ENCODE data around the gene SLC25A30. TPM values are rescaled to one million over a fixed set of nuclear protein-coding genes. Genes with fewer than 3 reads are reported as not detected.

SLC25A30 gene
- total and polyA plus RNA-seq, 2 of the 13 experiments (the other 11 are each of a cell fraction or from before 2014, with no cell fraction given): 19.6 to 22.5 TPM

DNA sequence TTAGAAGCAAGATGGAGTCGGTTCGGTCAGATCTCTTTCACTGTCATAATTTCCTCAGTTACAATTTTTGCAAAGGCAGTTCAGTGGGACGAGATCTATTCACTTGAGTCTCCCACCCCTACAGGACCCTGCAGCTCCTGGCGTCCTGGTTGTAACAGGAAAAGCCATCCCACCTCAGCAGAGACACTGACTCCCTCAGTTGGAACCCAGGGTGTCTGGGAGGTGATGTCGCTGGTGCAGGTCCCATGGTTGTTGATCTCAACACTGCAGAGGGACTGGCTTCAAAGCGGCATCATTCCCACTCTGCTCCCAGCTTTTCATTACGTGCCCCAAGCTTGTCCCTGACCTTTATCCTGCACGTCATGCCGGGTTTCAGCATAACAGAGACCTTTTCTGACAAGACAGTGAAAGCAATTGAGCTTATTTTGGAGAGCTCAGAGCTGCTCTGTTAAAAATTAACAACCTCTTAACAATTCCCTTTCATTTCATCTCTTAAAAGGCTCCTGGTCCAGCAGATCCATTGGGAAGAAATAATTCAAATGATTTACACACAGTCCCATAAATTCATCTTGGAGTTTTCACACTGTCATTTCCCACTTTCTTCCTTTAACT is 29.0 kb upstream of the SLC25A30 start (continued):
- TF ChIP-seq, protein P1, sequence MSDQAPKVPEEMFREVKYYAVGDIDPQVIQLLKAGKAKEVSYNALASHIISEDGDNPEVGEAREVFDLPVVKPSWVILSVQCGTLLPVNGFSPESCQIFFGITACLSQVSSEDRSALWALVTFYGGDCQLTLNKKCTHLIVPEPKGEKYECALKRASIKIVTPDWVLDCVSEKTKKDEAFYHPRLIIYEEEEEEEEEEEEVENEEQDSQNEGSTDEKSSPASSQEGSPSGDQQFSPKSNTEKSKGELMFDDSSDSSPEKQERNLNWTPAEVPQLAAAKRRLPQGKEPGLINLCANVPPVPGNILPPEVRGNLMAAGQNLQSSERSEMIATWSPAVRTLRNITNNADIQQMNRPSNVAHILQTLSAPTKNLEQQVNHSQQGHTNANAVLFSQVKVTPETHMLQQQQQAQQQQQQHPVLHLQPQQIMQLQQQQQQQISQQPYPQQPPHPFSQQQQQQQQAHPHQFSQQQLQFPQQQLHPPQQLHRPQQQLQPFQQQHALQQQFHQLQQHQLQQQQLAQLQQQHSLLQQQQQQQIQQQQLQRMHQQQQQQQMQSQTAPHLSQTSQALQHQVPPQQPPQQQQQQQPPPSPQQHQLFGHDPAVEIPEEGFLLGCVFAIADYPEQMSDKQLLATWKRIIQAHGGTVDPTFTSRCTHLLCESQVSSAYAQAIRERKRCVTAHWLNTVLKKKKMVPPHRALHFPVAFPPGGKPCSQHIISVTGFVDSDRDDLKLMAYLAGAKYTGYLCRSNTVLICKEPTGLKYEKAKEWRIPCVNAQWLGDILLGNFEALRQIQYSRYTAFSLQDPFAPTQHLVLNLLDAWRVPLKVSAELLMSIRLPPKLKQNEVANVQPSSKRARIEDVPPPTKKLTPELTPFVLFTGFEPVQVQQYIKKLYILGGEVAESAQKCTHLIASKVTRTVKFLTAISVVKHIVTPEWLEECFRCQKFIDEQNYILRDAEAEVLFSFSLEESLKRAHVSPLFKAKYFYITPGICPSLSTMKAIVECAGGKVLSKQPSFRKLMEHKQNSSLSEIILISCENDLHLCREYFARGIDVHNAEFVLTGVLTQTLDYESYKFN (CRISPR knock-in tag; conservative IDR thresholded peaks at IDR 0.05): peak; percentile 99
- no peak for TF ChIP-seq SOX6 (IDR thresholded peaks at IDR 0.05)
- TF ChIP-seq SOX6 (CRISPR knock-in tag; IDR thresholded peaks at IDR 0.05): peak; percentile 94
- TF ChIP-seq ZMYM4 (CRISPR knock-in tag; IDR thresholded peaks at IDR 0.05): peak; percentile 84
- TF ChIP-seq, protein P2, sequence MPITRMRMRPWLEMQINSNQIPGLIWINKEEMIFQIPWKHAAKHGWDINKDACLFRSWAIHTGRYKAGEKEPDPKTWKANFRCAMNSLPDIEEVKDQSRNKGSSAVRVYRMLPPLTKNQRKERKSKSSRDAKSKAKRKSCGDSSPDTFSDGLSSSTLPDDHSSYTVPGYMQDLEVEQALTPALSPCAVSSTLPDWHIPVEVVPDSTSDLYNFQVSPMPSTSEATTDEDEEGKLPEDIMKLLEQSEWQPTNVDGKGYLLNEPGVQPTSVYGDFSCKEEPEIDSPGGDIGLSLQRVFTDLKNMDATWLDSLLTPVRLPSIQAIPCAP (CRISPR knock-in tag; IDR thresholded peaks at IDR 0.05; ENCODE audit: low read depth): no peak
- no peak for TF ChIP-seq ZFP36 (IDR thresholded peaks at IDR 0.05; ENCODE audit: borderline replicate concordance, low read depth, low read length, partially characterized antibody)
- peak; percentile 46; the same call in 1 of the 2 replicates for TF ChIP-seq ARNTL (CRISPR knock-in tag; IDR thresholded peaks at IDR 0.05)
- TF ChIP-seq SNAI1 (CRISPR knock-in tag; IDR thresholded peaks at IDR 0.05; ENCODE audit: borderline replicate concordance): no peak
- TF ChIP-seq BORCS8-MEF2B (CRISPR knock-in tag; IDR thresholded peaks at IDR 0.05): no peak
- no peak for TF ChIP-seq KLF15 (CRISPR knock-in tag; IDR thresholded peaks at IDR 0.05; ENCODE audit: borderline replicate concordance)
- TF ChIP-seq PAX8 (CRISPR knock-in tag; IDR thresholded peaks at IDR 0.05; ENCODE audit: borderline replicate concordance): no peak
- TF ChIP-seq NR2C2 (CRISPR knock-in tag; IDR thresholded peaks at IDR 0.05; ENCODE audit: borderline replicate concordance): peak; percentile 89
- no peak for TF ChIP-seq NFATC3 (CRISPR knock-in tag; IDR thresholded peaks at IDR 0.05)
- no peak; the same call in 1 of the 2 replicates for TF ChIP-seq ZNF232 (CRISPR knock-in tag; IDR thresholded peaks at IDR 0.05; ENCODE audit: borderline replicate concordance)
- TF ChIP-seq, protein P3, sequence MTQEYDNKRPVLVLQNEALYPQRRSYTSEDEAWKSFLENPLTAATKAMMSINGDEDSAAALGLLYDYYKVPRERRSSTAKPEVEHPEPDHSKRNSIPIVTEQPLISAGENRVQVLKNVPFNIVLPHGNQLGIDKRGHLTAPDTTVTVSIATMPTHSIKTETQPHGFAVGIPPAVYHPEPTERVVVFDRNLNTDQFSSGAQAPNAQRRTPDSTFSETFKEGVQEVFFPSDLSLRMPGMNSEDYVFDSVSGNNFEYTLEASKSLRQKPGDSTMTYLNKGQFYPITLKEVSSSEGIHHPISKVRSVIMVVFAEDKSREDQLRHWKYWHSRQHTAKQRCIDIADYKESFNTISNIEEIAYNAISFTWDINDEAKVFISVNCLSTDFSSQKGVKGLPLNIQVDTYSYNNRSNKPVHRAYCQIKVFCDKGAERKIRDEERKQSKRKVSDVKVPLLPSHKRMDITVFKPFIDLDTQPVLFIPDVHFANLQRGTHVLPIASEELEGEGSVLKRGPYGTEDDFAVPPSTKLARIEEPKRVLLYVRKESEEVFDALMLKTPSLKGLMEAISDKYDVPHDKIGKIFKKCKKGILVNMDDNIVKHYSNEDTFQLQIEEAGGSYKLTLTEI (CRISPR knock-in tag; conservative IDR thresholded peaks at IDR 0.05): no peak
- 0 out of 2 replicates have a peak, but pooled peaks have one; percentile 50 for TF ChIP-seq ZNF224 (CRISPR knock-in tag; IDR thresholded peaks at IDR 0.05)
- TF ChIP-seq PITX1 (CRISPR knock-in tag; IDR thresholded peaks at IDR 0.05): peak; percentile 79
- TF ChIP-seq ZNF354B (CRISPR knock-in tag; IDR thresholded peaks at IDR 0.05): no peak
- TF ChIP-seq, protein P4, sequence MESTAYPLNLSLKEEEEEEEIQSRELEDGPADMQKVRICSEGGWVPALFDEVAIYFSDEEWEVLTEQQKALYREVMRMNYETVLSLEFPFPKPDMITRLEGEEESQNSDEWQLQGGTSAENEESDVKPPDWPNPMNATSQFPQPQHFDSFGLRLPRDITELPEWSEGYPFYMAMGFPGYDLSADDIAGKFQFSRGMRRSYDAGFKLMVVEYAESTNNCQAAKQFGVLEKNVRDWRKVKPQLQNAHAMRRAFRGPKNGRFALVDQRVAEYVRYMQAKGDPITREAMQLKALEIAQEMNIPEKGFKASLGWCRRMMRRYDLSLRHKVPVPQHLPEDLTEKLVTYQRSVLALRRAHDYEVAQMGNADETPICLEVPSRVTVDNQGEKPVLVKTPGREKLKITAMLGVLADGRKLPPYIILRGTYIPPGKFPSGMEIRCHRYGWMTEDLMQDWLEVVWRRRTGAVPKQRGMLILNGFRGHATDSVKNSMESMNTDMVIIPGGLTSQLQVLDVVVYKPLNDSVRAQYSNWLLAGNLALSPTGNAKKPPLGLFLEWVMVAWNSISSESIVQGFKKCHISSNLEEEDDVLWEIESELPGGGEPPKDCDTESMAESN (CRISPR knock-in tag; conservative IDR thresholded peaks at IDR 0.05): peak; percentile 58; the same call in 1 of the 2 replicates
- no peak for TF ChIP-seq KDM5A (IDR thresholded peaks at IDR 0.05; ENCODE audit: borderline replicate concordance, low read length)
- no peak for TF ChIP-seq SMARCC2 (IDR thresholded peaks at IDR 0.05)
- no peak for TF ChIP-seq ZNF607 (CRISPR knock-in tag; IDR thresholded peaks at IDR 0.05; ENCODE audit: borderline replicate concordance)

Data from HepG2 (cell line).